WTC11 (cell line): Measurements from ENCODE around the gene UBE2L3. TPM values are rescaled to one million over a fixed set of nuclear protein-coding genes. Genes with fewer than 3 reads are reported as not detected.

ENCODE experiments used
- ATAC-seq: fragments of 200-7000 bp; cut with Tn5 transposase; 2 replicates; pipeline ENCODE4 v1.10.0; 2021; ENCODE audit warnings: mild to moderate bottlenecking, moderate library complexity
- CTCF ChIA-PET: fragments of 300-600 bp; sonication (Branson Sonifier 250); formaldehyde crosslinking; loops from one replicate; lab custom pipeline; 2021; ENCODE audit warnings: antibody characterized with exemption; lab: Charles Lee
- POLR2A ChIA-PET: fragments of 350-600 bp; sonication (Branson Sonifier 250); formaldehyde crosslinking; loops from one replicate; lab custom pipeline; 2021; ENCODE audit warnings: antibody characterized with exemption; lab: Charles Lee
- DNase-seq: peaks from one replicate; pipeline ENCODE4 v3.0.0; 2021; ENCODE audit warnings: low spot score
- H3K27ac Mint-ChIP-seq: 2 replicates; pipeline ENCODE4 v1.8.0; 2021; ENCODE audit warnings: mixed read lengths
- H3K27me3 Mint-ChIP-seq: 2 replicates; pipeline ENCODE4 v1.8.0; 2021; ENCODE audit warnings: low read depth, mild to moderate bottlenecking, moderate library complexity, mixed read lengths
- H3K36me3 Mint-ChIP-seq: 2 replicates; pipeline ENCODE4 v1.8.0; 2021; ENCODE audit warnings: mixed read lengths
- H3K4me1 Mint-ChIP-seq: 2 replicates; pipeline ENCODE4 v1.8.0; 2022; ENCODE audit warnings: mixed read lengths
- H3K4me3 Mint-ChIP-seq: 2 replicates; pipeline ENCODE4 v1.8.0; 2021; ENCODE audit warnings: mild to moderate bottlenecking, moderate library complexity, mixed read lengths
- H3K9me3 Mint-ChIP-seq: 2 replicates; pipeline ENCODE4 v1.8.0; 2021; ENCODE audit warnings: mixed read lengths
- AR ChIP-seq: fragments of 250-450 bp; sonication (Bioruptor Pico); IDR thresholded peaks from 2 replicates; pipeline ENCODE4 v1.9.0; 2021; ENCODE audit warnings: mild to moderate bottlenecking
- EMX1 ChIP-seq: fragments of 250-450 bp; sonication (Bioruptor Pico); IDR thresholded peaks from 2 replicates; pipeline ENCODE4 v1.8.0; 2021; ENCODE audit warnings: mild to moderate bottlenecking
- KAT7 ChIP-seq: sonication (generic); formaldehyde crosslinking; IDR thresholded peaks from 2 replicates; pipeline ENCODE4 v1.8.1; 2023; ENCODE audit warnings: missing genetic modification reagents, mild to moderate bottlenecking, borderline replicate concordance
- NR1H2 ChIP-seq: sonication (generic); formaldehyde crosslinking; IDR thresholded peaks from 2 replicates; pipeline ENCODE4 v1.9.0; 2021; ENCODE audit warnings: mild to moderate bottlenecking, moderate library complexity, missing genetic modification reagents
- NR2C2 ChIP-seq: sonication (generic); formaldehyde crosslinking; IDR thresholded peaks from 2 replicates; pipeline ENCODE4 v1.8.0; 2022; ENCODE audit warnings: mild to moderate bottlenecking, missing genetic modification reagents
- PRRX2 ChIP-seq: fragments of 250-450 bp; sonication (Bioruptor Pico); IDR thresholded peaks from 2 replicates; pipeline ENCODE4 v1.8.0; 2021; ENCODE audit warnings: mild to moderate bottlenecking
- RELA ChIP-seq: sonication (generic); formaldehyde crosslinking; IDR thresholded peaks from 2 replicates; pipeline ENCODE4 v1.8.1; 2022; ENCODE audit warnings: missing genetic modification reagents, mild to moderate bottlenecking, borderline replicate concordance
- RORB ChIP-seq: fragments of 250-450 bp; sonication (Bioruptor Pico); IDR thresholded peaks from 2 replicates; pipeline ENCODE4 v1.9.0; 2021; ENCODE audit warnings: mild to moderate bottlenecking
- SMAD3 ChIP-seq: sonication (generic); formaldehyde crosslinking; IDR thresholded peaks from 2 replicates; pipeline ENCODE4 v1.8.0; 2022; ENCODE audit warnings: missing genetic modification reagents, mild to moderate bottlenecking, borderline replicate concordance
- TCF7 ChIP-seq: sonication (generic); formaldehyde crosslinking; IDR thresholded peaks from 2 replicates; pipeline ENCODE4 v1.8.0; 2022; ENCODE audit warnings: mild to moderate bottlenecking, low read depth, missing genetic modification reagents, moderate library complexity
- TP53 ChIP-seq: sonication (generic); formaldehyde crosslinking; IDR thresholded peaks from 2 replicates; pipeline ENCODE4 v1.8.1; 2023; ENCODE audit warnings: mild to moderate bottlenecking, missing genetic modification reagents
- ZNF121 ChIP-seq: sonication (generic); formaldehyde crosslinking; IDR thresholded peaks from 2 replicates; pipeline ENCODE4 v1.8.0; 2023; ENCODE audit warnings: missing genetic modification reagents
- ZNF416 ChIP-seq: fragments of 250-450 bp; sonication (Bioruptor Pico); IDR thresholded peaks from 2 replicates; pipeline ENCODE4 v1.9.0; 2021; ENCODE audit warnings: mild to moderate bottlenecking, inconsistent platforms
- total RNA-seq: library from RNA; stranded (reverse); gene quantifications from 3 replicates; pipeline ENCODE4 v1.2.3, GENCODE V29; 2021
- TF ChIP-seq, protein P1 (sequence below): sonication (generic); formaldehyde crosslinking; conservative IDR thresholded peaks from 2 replicates; pipeline ENCODE4 v1.8.1; 2023; ENCODE audit warnings: mild to moderate bottlenecking, low read depth, missing genetic modification reagents, moderate library complexity
- TF ChIP-seq, protein P2 (sequence below): sonication (generic); formaldehyde crosslinking; IDR thresholded peaks from 2 replicates; pipeline ENCODE4 v1.8.1; 2023; ENCODE audit warnings: mild to moderate bottlenecking, missing genetic modification reagents
- TF ChIP-seq, protein P3 (sequence below): sonication (generic); formaldehyde crosslinking; IDR thresholded peaks from 2 replicates; pipeline ENCODE4 v1.8.0; 2022; ENCODE audit warnings: mild to moderate bottlenecking, missing genetic modification reagents

Gene UBE2L3
- total RNA-seq, 1 experiment from 2014 or later, result 79.1 TPM

GRCh38 chr22:21657360-21658032, 90.0 kb downstream of the UBE2L3 start (continued):
- TF ChIP-seq EMX1 (CRISPR knock-in tag) (peak; percentile 94), RORB (CRISPR knock-in tag) (no peak), AR (CRISPR knock-in tag) (no peak), NR2C2 (CRISPR knock-in tag) (no peak), TCF7 (no peak), ZNF121 (no peak; the same call in 1 of the 2 replicates), RELA (CRISPR knock-in tag) (peak; percentile 67; the same call in 1 of the 2 replicates), TP53 (CRISPR knock-in tag) (no peak), NR1H2 (no peak), ZNF416 (CRISPR knock-in tag) (peak; percentile 95)
- TF ChIP-seq, protein P1, sequence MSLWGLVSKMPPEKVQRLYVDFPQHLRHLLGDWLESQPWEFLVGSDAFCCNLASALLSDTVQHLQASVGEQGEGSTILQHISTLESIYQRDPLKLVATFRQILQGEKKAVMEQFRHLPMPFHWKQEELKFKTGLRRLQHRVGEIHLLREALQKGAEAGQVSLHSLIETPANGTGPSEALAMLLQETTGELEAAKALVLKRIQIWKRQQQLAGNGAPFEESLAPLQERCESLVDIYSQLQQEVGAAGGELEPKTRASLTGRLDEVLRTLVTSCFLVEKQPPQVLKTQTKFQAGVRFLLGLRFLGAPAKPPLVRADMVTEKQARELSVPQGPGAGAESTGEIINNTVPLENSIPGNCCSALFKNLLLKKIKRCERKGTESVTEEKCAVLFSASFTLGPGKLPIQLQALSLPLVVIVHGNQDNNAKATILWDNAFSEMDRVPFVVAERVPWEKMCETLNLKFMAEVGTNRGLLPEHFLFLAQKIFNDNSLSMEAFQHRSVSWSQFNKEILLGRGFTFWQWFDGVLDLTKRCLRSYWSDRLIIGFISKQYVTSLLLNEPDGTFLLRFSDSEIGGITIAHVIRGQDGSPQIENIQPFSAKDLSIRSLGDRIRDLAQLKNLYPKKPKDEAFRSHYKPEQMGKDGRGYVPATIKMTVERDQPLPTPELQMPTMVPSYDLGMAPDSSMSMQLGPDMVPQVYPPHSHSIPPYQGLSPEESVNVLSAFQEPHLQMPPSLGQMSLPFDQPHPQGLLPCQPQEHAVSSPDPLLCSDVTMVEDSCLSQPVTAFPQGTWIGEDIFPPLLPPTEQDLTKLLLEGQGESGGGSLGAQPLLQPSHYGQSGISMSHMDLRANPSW (CRISPR knock-in tag), result no peak
- TF ChIP-seq, protein P2, sequence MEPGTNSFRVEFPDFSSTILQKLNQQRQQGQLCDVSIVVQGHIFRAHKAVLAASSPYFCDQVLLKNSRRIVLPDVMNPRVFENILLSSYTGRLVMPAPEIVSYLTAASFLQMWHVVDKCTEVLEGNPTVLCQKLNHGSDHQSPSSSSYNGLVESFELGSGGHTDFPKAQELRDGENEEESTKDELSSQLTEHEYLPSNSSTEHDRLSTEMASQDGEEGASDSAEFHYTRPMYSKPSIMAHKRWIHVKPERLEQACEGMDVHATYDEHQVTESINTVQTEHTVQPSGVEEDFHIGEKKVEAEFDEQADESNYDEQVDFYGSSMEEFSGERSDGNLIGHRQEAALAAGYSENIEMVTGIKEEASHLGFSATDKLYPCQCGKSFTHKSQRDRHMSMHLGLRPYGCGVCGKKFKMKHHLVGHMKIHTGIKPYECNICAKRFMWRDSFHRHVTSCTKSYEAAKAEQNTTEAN (CRISPR knock-in tag), result peak; percentile 92
- TF ChIP-seq, protein P3, sequence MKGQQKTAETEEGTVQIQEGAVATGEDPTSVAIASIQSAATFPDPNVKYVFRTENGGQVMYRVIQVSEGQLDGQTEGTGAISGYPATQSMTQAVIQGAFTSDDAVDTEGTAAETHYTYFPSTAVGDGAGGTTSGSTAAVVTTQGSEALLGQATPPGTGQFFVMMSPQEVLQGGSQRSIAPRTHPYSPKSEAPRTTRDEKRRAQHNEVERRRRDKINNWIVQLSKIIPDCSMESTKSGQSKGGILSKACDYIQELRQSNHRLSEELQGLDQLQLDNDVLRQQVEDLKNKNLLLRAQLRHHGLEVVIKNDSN, result peak; percentile 52; the same call in 1 of the 2 replicates

DNA sequence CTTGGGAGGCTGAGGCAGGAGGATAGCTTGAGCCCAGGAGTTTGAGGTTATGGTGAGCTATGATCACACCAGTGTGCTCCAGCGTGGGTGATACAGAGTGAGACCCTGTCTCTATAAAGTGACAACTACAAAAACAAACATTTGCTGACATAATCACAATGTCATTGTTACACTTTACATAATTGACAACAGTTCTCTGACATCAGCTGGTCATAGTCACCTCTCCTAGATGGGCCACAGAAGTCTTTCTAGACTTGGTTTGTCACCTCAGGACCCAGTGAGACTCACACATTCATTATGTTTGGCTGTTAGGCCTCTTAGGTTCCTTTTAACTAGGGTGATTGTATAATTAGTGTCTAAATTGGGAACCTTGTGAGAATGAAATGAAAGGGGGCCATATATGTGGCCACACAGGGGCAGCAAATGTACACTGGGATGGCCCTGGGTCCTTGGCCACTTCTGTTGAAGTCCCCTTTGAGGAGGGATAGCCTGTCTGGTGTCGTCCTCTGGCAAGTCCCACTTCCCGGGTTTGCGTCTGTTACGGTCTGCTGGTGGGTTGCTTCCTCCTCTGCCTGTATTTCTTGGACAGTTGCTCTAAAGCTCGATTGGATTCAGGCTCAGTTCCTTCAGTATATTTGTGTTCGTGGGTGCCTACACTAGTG, 92.5 kb downstream of the UBE2L3 start:
- ATAC-seq, result no peak
- H3K27me3 Mint-ChIP-seq, result peaks cover 12% of the 10 kb centered on the region
- CTCF ChIA-PET, result interaction anchor here (0.6 to 2.6 kb wide), 4 partner anchors 13 to 678 kb away, joined by 3 to 20 read pairs (median 6); partner anchors contain the start of genes LZTR1 and SDF2L1
- peaks cover 3% of the 10 kb centered on the region; the same call in 1 of the 2 replicates for H3K9me3 Mint-ChIP-seq
- no peak overlapping the region for H3K27ac Mint-ChIP-seq
- no peaks in the 10 kb centered on the region for H3K36me3 Mint-ChIP-seq
- no peak overlapping the region for H3K4me3 Mint-ChIP-seq
- DNase-seq, result no peak
- H3K4me1 Mint-ChIP-seq, result peaks cover 14% of the 10 kb centered on the region
- POLR2A ChIA-PET, result no interaction called here
- TF ChIP-seq PRRX2 (CRISPR knock-in tag) (0 out of 2 replicates have a peak, but pooled peaks have one; percentile 28), SMAD3 (CRISPR knock-in tag) (no peak), KAT7 (CRISPR knock-in tag) (no peak)
